NT2/D1 (cell line): Measurements from ENCODE around the gene PTPRK.

Source experiments
- YY1 ChIP-seq: IDR thresholded peaks from 2 replicates; pipeline ENCODE4 v1.6.1; 2011; ENCODE audit not compliant: insufficient read length, insufficient read depth
- ZNF274 ChIP-seq: IDR thresholded peaks from 2 replicates; pipeline ENCODE4 v1.6.1; 2011; ENCODE audit warnings: mild to moderate bottlenecking, low read depth, low read length

DNA sequence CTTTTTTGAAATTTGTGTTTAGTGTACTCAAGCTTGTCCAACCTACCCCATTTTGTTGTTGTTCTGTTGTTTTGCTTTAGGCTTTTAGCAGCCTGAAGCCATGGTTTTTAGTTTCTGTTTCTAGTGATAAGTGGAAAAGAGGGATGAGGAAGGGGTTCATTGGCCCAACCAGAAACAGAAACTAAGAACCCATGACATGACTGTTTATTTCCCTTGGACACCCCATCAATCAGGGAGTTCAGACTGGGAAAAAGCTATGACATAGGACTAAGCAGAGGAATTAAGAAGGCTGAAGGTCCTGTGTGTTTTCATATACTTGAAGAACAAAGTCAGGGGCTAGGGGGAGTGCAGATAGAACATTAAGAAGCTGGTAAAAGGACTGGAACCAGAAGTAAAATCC, 425.0 kb downstream of the PTPRK start:
- TF ChIP-seq ZNF274: no peak
- TF ChIP-seq YY1: no peak
